T-helper 2 cell treated with Interferon-gamma antibody and Interleukin-4, amounts not matched to agents 5 μg/mL and 100 μg/mL, for 36 hours (primary cell): ENCODE results near the gene OPRL1.

Experiments used
- DNase-seq: peaks from one replicate; pipeline ENCODE4 v3.0.0; 2021; ENCODE audit warnings: low spot score
- H3K27ac Mint-ChIP-seq: one replicate; pipeline ENCODE4 v1.8.0; 2021; ENCODE audit warnings: mild to moderate bottlenecking, mixed read lengths
- H3K27me3 Mint-ChIP-seq: one replicate; pipeline ENCODE4 v1.8.0; 2021; ENCODE audit warnings: low read depth, mixed read lengths
- H3K36me3 Mint-ChIP-seq: one replicate; pipeline ENCODE4 v1.8.0; 2021; ENCODE audit warnings: low read depth, mixed read lengths
- H3K4me1 Mint-ChIP-seq: one replicate; pipeline ENCODE4 v1.8.0; 2021; ENCODE audit warnings: low read depth, mixed read lengths
- H3K4me3 Mint-ChIP-seq: one replicate; pipeline ENCODE4 v1.8.0; 2022; ENCODE audit warnings: mild to moderate bottlenecking, moderate library complexity, mixed read lengths
- H3K9me3 Mint-ChIP-seq: one replicate; pipeline ENCODE4 v1.8.0; 2021; ENCODE audit warnings: mixed read lengths

Gene OPRL1

DNA sequence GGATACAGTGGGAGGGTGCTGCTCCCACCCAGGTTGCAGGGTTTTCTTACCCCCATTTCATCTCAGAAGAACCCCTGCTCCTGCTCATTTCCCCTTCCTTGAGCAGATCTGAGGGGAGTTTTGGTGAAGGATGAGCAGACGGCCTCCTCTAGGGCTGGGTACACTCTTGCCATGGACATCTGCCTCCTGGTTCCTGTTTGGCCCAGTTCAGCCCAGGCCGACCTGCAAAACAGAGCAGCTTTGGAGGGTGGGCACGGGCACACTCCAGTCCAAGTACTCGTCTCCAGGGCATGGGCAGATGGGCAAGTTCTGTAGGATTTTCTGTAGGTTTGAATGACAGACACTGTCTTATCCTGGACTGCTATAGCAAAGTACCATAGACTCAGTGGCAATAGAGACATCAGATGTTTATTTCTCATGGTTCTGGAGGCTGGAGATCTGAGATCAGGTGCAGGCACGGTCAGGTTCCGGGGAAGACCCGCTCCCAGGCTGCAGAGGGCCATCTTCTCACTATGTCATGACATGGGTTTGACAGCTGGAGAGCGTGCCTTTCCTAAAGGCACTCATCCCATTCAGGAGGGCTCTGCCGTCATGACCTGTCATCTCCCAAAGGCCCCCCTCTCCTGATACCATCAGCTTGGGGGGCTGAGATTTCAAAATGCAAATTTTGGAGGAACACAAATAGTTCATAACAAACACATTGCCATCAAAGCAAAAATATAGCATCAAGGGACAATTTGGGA, 21.2 kb downstream of the OPRL1 start:
- Mint-ChIP-seq H3K9me3 (peaks cover 5% of the 10 kb centered on the region), H3K27ac (no peak overlapping the region), H3K27me3 (peaks cover 23% of the 10 kb centered on the region), H3K36me3 (no peaks in the 10 kb centered on the region), H3K4me1 (no peaks in the 10 kb centered on the region), H3K4me3 (peak overlapping the region; percentile 51)
- no peak for DNase-seq

DNA sequence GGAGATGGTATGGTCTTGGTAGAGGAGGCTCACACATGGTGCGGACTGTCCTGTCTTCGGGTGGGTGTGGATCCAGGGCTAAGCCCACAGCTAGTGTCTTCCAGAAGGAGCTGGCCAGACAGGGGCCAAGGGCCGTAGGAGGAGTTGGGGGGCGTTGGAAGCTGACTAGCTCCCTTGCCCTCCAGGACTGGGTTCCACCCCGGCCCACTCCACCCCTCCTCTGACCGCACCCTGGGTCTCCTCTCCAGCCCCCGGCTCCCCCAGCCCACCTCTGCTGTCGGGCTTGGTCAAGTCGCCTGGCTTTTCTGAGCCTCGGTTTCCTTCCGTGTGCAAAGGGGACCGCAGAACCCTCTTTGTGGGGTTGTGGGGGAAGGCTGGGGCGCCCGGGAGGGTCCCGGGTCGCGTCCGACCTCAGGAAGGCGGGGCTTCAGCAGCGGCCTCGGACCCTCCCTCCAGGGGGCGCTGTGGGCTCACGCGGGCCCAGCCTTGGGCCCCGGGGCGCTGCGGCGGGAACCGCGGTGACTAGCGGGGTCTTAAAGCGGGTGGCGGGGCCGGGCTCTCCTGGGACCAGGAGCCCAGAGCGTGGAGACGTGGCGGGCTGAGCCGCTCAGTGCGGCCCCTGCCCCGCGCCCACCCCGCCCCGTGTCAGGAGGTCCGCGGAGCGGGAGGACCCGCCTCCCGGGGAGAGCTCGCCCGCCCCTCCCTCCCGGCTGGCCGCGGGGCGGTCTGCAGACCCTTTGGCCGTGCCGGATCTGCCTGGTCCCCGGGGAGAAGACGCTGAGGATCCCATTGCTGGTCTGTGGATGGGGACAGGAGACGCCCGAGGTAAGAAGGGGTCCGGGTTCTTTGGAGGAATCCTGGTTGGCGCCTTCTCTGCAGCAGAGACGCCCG, 22.1 kb downstream of the OPRL1 start:
- no peaks in the 10 kb centered on the region for H3K36me3 Mint-ChIP-seq
- H3K9me3 Mint-ChIP-seq, result peaks cover under 1% of the 10 kb centered on the region
- H3K4me3 Mint-ChIP-seq, result peak overlapping the region; percentile 51
- H3K4me1 Mint-ChIP-seq, result no peaks in the 10 kb centered on the region
- H3K27ac Mint-ChIP-seq, result no peak overlapping the region
- peaks cover 23% of the 10 kb centered on the region for H3K27me3 Mint-ChIP-seq
- DNase-seq, result peak; percentile 62

DNA sequence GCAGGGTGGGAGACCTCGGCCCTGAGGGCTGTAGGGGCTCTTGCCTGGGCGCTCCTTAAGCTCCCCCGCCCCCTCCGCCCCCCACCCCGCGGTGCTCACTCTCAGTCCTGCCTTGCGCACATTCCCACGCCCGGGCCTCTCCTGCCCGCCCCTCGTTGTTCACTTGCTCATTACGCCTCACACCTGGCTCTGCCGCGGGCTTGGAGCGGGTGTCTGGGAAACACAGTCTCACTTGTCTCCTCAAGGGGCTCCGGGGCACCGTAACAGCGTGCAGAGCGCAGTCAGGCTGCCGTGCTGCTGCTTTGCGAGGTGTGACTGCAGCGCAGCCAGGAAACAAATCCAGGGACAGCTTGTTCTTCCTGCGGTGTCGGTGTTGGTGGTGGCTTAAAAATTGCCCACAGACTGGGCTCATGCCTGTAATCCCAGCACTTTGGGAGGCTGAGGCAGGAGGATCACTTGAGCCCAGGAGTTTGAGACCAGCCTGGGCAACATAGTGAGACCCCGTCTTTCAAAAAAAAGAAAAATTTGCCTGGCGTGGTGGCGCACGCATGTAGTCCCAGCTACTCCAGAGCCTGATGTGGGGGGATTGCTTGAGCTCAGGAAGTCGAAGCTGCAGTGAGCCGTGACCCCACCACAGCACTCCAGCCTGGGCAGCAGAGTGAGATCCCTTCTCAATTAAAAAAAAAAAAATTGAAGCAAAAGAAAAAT, 22.9 kb downstream of the OPRL1 start:
- H3K4me1 Mint-ChIP-seq, result no peaks in the 10 kb centered on the region
- no peak overlapping the region for H3K27ac Mint-ChIP-seq
- H3K36me3 Mint-ChIP-seq, result no peaks in the 10 kb centered on the region
- DNase-seq, result no peak
- no peaks in the 10 kb centered on the region for H3K9me3 Mint-ChIP-seq
- peak overlapping the region; percentile 48 for H3K4me3 Mint-ChIP-seq
- H3K27me3 Mint-ChIP-seq, result peaks cover 23% of the 10 kb centered on the region

DNA sequence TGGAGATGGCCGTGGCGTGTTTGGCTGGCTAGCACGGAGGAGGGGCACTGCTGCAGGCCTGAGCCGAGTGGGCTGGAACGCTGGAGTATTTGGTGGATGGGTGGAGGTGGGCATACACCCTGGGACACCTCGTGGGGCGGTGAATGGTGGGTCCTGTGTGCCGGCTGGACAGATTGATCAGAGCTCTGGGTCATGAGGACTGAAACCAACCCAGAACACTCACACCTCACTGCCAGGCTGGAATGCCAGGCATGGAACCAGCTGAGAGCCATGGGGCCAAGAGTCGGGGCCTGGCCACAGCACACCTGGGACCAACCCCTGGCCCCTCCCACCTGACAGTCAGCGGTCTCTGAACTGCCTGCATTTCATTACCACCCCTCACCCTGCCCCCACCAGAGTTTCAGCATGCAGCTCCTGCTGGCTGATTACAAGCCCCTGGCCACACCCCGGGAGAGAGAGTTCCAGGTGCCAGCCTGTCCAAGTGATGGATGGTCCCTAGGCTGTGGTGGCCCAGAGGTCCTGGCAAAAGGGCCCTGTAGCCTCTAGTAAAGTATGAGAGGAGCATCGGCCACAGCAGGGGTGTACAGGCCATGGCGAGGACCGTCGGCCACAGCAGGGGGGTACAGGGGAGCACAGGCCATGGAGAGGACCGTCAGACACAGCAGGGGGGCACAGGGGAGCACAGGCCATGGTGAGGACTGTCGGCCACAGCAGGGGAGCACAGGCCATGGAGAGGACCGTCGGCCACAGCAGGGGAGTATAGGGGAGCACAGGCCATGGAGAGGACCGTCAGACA, 24.2 kb downstream of the OPRL1 start:
- Mint-ChIP-seq H3K4me3 (no peak overlapping the region), H3K27ac (no peak overlapping the region), H3K9me3 (no peaks in the 10 kb centered on the region), H3K27me3 (peaks cover 23% of the 10 kb centered on the region), H3K4me1 (no peaks in the 10 kb centered on the region), H3K36me3 (no peaks in the 10 kb centered on the region)
- no peak for DNase-seq

DNA sequence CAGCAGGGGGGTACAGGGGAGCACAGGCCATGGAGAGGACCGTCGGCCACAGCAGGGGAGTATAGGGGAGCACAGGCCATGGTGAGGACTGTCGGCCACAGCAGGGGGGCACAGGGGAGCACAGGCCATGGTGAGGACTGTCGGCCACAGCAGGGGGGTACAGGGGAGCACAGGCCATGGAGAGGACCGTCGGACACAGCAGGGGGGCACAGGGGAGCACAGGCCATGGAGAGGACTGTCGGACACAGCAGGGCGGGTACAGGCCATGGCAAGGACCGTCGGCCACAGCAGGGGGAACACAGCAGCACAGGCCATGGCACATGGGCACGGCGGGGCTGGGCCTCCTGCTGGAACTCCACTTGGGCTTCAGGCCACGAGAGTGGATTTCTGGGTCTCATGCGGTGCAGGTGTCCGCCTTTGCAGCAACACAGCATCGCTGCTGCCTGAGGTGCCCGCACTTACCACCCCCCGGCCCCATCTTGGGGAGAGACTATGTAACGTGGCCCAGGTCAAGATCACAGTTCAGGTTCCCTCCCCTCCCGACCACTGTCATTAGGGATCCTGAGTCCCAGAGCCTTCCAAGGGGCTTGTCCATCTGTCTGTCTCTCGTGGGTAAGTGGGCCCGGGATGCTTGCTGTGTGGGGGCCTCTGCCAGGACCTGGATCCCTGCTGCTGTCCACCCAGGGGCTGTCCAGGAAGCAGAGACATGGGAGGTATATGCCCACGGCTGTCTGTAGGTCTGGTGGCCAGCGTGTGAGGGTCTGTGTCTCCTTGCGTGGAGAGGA, 25.0 kb downstream of the OPRL1 start:
- Mint-ChIP-seq H3K9me3 (no peaks in the 10 kb centered on the region), H3K4me3 (no peak overlapping the region), H3K27ac (no peak overlapping the region), H3K36me3 (no peaks in the 10 kb centered on the region), H3K4me1 (no peaks in the 10 kb centered on the region), H3K27me3 (peaks cover 23% of the 10 kb centered on the region)
- DNase-seq, result no peak

DNA sequence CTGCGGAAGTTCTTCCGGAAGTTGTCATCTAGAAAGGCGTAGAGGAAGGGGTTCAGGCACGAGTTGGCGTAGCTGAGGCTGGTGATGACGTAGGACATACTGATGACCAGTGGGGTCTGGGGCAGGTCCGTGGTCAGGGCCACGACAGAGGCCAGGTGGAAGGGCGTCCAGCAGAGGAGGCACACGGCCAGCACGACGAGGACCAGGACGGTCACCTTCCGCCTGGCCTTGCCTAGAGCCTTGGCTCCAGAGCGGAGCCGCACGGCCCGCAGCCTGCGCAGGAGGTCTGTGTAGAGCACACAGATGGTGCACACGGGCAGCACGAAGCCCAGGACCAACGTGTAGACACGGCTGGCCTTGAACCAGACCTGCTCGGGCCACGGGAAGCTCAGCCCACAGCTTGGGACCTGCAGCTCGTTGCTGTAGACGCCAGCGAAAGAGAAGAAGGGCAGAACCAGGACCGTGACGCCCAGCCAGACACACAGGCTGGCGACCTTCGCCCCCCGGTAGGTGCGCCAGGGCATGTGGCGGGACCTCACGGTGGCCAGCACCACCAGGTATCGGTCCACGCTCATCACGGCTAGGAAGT, 26.1 kb downstream of the OPRL1 start:
- Mint-ChIP-seq H3K9me3 (no peaks in the 10 kb centered on the region), H3K27ac (no peak overlapping the region), H3K36me3 (no peaks in the 10 kb centered on the region), H3K27me3 (peaks cover 19% of the 10 kb centered on the region), H3K4me3 (no peak overlapping the region), H3K4me1 (no peaks in the 10 kb centered on the region)
- no peak for DNase-seq

DNA sequence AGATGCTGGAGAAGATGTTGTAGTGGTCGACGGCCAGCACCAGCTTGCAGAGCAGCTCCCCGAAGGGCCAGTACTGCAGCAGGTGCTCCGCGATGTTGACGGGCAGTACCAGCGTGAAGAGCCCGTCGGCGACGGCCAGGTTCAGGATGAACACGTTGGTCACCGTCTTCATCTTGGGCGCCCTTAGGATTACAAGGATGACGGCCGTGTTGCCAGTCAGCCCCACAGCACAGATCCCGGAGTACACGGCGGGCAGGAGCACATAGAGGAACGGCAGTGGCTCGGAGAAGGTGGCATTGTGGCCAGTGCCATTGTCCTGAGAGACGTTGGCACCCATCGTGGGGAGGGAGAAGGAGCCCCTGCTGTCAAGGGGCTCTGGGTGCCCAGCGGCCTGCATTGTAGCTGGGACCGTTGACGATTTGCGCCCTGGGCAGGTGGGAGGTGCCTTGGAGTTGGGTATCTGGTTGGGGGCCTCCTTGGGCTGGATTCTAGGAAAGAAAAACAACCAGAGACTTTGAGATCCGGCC, 26.6 kb downstream of the OPRL1 start:
- DNase-seq, result no peak
- Mint-ChIP-seq H3K9me3 (no peaks in the 10 kb centered on the region), H3K4me3 (no peak overlapping the region), H3K27ac (no peak overlapping the region), H3K4me1 (no peaks in the 10 kb centered on the region), H3K27me3 (peaks cover 13% of the 10 kb centered on the region), H3K36me3 (no peaks in the 10 kb centered on the region)

DNA sequence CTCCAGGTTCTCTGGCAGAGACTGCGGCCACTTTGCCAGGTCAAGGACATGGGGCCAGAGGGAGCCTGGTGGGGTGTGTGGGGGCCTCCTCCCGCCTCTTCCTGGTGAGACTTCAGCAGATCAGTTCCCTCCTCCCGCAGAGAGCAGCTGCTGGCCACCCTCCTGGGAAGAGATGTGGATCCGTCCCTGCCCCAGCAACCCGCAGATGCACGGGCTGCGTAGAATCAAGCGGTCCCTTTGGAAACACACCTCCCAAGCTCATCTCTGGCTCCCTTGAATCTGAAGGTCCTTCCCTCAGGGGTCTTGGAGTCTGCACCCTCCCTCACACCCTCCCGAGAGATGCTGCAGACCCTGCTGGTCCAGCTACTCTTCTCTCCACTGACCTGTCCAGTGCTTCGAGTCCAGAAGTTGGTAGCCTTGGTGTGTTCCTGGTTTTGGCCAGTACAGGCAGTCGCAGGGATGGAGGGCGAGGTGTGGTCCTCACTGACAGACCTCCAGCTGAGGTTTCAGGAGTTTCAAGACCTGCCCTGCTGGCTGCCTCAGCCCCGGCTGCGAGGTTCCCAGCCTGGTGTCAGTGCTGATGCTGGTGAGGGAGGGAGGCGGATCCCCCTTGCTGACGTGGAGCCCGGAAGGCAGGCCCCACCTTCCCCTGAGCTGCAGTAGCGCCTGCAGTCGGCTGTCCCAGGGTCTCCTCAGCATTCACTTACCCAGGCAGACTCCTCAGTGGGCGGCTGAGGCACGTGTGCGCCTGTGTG, 27.3 kb downstream of the OPRL1 start, which contains the start of gene NPBWR2:
Gene NPBWR2, minus strand, starts transcription at position 585 of the 755 bp plus-strand sequence. CDS start 734 bp downstream, outside the sequence.
- no peak for DNase-seq
- H3K4me1 Mint-ChIP-seq, result no peaks in the 10 kb centered on the region
- no peaks in the 10 kb centered on the region for H3K9me3 Mint-ChIP-seq
- H3K4me3 Mint-ChIP-seq, result no peak within 1 kb of the TSS
- H3K27ac Mint-ChIP-seq, result peak within 1 kb of the TSS; percentile 27
- H3K36me3 Mint-ChIP-seq, result no peaks in the 10 kb centered on the region
- H3K27me3 Mint-ChIP-seq, result peaks cover 12% of the 10 kb centered on the region

DNA sequence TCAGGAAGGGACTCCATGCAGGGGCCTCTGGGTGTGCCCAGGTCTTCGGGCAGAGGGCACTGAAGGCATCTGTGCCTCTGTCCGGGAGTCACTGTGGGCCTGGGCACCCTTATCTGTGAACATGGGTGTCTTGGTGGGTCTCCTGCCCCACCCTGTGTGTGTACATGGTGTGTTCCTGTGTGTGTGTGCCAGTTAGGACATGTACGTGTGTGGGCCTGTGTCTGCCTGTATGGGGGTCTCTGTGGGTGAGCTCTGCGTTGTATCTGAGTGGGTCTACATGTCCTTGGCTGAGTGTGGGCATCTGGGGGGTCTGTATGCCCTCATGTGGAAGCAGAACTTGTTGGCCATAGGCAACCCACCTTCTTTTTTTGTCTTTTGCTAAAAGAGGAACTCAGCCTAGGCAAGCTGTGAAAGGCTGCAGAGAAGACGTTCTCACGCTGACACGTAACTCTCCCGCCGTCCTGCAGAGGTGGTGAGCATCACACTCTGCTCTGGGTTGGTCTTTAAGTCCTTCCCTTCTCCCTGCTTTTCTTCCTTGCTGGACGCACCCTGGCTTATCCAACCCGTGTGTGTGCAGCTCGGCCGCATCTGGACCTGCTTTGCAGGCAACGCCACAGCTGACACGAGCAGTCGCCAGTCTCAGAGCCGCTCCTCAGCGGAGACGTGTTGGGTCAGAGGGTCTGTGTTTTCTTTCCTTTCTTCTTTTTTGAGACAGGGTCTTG, 28.0 kb downstream of the OPRL1 start:
- peak overlapping the region; percentile 27 for H3K27ac Mint-ChIP-seq

DNA sequence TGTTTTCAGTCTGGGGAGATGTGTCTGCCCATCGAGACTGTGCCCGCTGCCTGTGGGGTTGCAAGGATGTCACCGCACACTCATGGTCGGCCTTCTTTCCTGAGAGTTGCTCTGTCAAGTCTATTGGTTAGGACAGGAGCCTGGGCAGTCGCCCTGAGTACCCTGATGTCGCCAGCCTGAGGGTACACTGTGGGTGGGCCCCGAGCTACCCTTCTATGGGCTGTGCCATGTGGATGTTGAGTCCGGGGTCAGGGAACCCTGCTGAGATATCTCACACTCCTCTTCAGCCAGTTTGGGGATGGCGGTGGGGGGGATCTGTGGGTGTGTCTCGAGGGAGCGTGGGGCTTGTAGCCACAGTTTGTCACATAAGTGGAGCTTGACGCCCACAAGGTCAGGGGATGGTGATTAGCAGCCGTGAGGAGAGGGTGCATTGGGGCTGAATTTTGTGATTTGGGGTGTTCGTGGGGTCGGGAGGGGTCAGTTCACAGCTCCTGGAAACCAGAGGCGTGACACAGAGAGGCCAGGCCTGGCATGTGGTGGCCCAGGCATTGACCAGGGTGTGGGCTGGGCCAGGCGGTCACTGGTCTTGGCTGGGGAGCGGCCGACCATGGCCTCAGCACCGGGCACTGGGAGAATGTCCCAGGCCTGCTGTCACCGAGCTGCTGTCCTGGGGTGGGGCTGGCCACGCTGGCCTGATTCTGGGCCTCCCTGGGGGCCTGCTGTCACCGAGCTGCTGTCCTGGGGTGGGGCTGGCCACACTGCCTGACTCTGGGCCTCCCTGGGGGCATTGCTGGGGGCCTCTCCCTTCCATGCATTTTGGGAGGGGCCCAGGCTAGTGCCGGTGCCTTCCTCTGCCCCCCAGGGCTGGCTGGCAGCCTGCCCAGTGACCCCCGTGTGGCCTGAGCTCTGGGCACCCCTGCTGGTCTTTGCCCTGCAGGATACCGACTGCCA, 29.1 kb downstream of the OPRL1 start:
- Mint-ChIP-seq H3K9me3 (no peaks in the 10 kb centered on the region), H3K4me1 (no peaks in the 10 kb centered on the region), H3K27me3 (no peaks in the 10 kb centered on the region), H3K27ac (no peak overlapping the region), H3K4me3 (no peak overlapping the region), H3K36me3 (no peaks in the 10 kb centered on the region)
- no peak for DNase-seq

More for the DNA sequence above, 28.0 kb downstream of the OPRL1 start:
- Mint-ChIP-seq H3K4me1 (no peaks in the 10 kb centered on the region), H3K9me3 (no peaks in the 10 kb centered on the region), H3K27me3 (peaks cover 8% of the 10 kb centered on the region), H3K4me3 (no peak overlapping the region), H3K36me3 (no peaks in the 10 kb centered on the region)
- no peak for DNase-seq
